GM21529 (cell line): ENCODE data around the gene ANXA2.

Experiments used
- ATAC-seq: cut with Tn5 transposase; IDR thresholded peaks from one replicate; pipeline ENCODE4 v1.9.1; 2021; ENCODE audit not compliant: unreplicated experiment

Gene ANXA2

GRCh38 chr15:60390871-60391501, 6.8 kb downstream of the ANXA2 start:
- no peak for ATAC-seq

GRCh38 chr15:60390231-60390630, 7.6 kb downstream of the ANXA2 start:
- no peak for ATAC-seq

GRCh38 chr15:60389261-60390077, 8.3 kb downstream of the ANXA2 start:
- ATAC-seq = peak; percentile 88

GRCh38 chr15:60387321-60387720, 10.5 kb downstream of the ANXA2 start:
- no peak for ATAC-seq

DNA sequence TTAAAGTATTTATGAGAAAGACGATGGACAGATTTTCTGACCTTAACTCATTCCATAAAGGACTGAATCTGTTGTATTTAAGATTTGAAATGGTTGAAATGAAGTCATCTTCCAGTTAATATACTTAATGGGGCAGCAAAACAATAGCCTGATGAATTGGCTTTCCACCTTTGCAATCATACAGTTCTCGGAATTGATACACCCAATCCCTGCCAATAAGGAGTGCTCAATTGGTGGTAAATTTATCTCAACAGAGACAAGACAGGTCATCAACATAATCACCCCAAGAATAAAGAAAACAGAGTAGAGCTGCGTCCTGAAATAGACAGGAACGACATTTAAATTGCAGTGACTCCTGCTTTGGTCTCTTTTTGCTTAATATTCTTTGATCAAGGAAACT, 11.2 kb downstream of the ANXA2 start:
- no peak for ATAC-seq

DNA sequence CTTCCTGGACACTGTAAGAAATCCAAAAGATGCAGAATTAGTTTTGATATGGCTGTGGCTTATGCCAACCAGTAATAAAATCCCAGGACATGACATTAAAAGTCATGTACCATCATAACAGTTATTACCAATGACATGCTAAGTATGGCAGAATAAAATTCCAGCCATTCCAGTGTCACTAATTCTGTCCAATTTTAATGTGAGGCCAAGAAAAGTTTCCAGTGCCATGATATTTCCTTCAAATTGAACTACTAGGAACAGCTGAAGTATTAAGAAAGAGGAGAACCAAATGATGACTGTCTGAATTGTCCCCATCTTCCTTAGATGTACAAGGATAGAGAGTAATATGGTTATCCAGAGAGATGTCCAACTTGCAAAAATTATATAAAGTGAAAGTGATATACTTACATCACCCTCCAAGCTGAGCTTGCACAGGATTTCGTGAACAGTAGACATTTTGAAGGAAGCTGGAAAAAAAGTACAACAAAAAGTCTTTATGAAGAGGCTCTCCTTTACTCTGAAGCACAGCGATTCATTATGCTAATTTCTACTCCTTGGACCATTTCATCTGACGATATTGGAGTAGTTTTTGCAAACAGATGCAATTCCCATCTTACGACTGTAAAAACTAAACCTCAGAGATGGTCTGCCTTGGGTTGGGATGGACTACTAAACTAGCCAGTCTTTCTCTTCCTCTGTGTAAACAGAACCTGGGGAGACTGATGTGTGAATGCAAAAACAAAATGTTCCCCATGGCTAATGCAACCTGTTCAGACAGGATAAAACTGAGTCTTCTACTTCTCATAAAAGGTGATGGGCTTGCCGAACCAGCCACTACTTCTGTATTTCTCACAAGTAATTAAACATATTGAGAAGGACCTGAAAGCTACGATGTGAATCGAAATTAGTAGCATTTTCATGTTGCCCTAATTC, 11.9 kb downstream of the ANXA2 start:
- ATAC-seq = no peak

DNA sequence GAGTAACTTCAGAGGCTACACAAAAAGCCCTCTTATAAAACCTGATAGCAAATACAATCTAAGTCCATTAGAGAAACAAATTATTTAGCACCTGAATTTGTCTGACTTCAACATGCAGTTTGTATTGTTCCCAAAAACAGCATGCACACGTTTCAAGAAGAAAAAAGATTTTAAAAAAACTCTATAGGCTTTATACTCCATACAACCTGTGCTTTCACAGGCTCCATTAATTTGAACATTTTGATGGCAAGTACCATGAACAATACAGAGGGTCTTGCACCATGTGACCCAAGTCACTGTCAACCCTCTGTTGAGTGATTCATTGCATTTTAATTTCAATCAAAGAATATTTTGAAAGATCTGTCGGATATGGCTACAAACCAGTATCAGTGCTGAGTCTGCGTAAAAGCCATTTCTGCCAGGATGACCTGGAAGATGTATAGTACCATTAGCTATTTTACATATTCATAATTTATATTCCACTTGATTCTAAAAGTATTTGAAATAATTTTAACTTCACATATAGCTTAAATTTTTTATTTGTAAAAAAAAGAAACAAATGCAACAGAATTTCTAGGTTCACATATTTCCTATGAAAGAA, 13.2 kb downstream of the ANXA2 start:
- ATAC-seq = no peak

DNA sequence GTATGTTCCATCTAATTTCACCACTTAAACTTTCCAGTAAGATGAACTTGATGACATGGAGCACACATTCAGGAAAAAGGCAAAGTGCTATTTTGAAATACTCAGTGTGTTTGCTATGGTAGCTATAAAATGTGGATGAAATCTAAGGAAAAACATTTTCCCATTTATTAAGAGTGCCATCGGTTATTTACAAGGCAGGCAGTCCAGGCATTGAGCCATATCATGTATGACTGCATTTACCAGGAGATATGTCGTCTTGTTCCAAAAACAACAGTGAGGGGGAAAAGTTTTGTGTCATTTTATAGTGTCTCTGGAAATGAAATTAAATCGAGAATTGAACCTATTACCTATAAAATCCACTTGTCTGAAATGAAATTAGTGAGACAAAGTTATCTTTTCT, 13.7 kb downstream of the ANXA2 start:
- no peak for ATAC-seq

- no peak for ATAC-seq
These were observed 14.8 kb downstream of the ANXA2 start for GRCh38 chr15:60382773-60383674.

GRCh38 chr15:60381148-60381788, 16.5 kb downstream of the ANXA2 start:
- ATAC-seq = no peak

DNA sequence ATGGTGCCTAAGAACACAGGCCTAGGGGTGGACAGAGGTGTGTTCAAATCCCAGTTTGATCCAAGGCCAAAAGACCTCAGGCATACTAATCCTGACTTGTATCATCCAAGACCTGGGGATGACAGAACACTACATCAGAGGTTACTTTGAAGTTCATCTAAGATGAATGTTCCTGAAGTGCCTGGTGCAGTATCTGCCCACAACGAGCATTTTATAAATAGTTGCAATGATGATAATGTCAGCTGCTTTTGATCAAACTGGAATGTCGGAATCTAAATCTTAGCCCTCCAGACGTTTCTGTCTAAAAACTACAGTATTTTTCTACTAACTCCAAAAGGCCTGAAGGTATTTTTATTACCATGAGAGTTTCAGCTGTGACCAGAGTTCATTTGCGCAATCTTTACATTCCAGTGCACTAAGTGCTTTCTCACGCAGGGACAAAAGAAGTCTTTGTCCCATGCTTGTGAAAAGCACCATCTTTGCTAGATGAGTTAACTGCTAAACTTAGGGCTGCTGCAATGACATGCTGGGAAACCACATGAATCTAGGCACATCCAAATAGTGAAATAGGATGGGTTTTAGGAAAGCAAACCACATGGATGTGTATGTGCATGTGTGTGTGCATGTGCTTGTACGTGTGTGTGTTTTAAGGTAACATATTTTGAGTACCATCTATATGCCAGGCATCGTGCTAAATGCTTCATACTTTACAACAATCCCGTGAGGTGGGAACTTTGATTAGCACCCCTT, 18.1 kb downstream of the ANXA2 start:
- no peak for ATAC-seq

GRCh38 chr15:60379185-60379524, 18.6 kb downstream of the ANXA2 start:
- ATAC-seq = no peak

- no peak for ATAC-seq
These were observed 21.1 kb downstream of the ANXA2 start for GRCh38 chr15:60376677-60377095.

GRCh38 chr15:60375306-60375705, 22.5 kb downstream of the ANXA2 start:
- ATAC-seq = no peak

DNA sequence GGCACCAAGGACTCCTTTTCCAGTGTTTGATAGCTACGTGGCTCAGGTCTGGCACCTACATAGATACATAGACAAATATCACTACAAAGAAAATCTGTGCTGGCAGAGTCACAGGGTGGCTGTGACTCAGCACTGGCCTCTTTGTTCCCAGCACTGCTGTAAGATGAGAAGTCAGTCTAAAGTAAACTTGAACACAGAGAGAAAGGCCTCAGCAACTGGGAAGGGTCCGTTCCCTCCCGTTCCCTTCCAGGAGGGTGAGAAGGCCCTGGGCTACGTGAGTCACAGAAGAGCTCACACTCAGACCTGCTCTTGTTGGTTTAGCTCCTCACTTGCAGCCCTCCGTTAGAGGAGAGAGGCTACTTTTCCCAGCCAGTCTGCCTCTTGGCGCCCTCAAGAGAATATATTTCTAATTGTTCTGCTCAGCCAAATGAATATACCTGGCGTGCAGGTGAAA, 23.1 kb downstream of the ANXA2 start:
- no peak for ATAC-seq

DNA sequence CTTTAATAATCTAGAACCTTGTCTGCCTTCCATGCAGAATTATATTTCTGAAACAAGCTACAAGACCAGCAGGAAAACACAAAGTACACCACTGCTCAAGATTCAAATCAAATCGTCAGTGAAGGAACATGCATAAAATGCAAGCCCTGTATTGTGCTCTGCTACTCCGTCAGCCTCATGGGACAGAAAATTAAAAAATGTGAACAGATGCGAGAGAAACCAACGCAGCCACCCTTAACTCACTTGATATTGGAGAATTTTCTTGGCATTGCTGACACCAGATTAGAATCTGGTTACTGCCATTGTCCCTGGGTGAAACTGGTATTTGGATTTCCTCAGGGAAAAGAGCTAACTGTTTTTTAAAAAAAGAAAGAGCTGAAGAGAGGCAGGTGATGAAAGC, 23.6 kb downstream of the ANXA2 start:
- ATAC-seq = no peak

DNA sequence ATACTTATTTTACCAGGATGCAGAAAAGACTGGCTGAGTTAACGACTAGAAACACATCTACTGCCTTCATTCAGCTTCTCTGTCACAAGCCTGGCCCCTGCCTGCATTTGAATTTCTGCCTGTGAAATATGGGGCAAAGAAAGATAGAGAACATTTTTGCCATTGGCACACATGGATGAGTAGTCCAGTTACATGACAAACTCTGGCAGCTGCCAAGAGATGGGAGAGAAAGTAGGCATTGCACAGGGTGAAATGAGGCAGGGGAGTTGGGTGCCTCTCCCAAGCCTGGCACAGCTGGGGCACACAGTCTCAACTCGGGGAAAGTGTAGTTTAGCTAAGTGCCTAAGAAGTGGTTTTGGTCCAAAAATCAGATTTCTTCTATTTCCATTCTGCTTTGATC, 24.0 kb downstream of the ANXA2 start:
- ATAC-seq = no peak

- ATAC-seq = no peak
These were observed 24.5 kb downstream of the ANXA2 start for GRCh38 chr15:60373327-60373726.

DNA sequence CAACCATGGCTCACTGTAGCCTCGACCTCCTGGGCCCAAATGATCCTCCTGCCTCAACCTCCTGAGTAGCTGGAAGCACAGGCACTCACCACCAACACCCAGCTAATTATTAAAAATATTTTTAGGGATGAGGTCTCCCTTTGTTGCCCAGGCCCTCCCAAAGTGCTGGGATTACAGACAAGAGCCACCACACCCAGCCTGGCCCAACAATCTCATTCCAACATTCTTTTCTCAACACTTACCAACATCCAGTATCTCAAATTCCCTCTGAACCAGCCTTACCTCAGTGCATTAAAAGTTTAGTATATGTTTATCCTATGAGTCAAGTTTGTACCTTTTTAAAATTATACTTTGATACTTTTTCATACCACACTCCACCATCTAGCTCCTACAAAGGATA, 25.0 kb downstream of the ANXA2 start:
- ATAC-seq = no peak
